Middle frontal gyrus (tissue), 1 donor: ENCODE results near the gene ANKRD12.

Source experiments
- DNase-seq: peaks from one replicate; pipeline ENCODE4 v3.0.0-alpha.2; 2015; ENCODE audit warnings: low spot score; ENCODE audit errors: extremely low spot score

ANKRD12 gene

DNA sequence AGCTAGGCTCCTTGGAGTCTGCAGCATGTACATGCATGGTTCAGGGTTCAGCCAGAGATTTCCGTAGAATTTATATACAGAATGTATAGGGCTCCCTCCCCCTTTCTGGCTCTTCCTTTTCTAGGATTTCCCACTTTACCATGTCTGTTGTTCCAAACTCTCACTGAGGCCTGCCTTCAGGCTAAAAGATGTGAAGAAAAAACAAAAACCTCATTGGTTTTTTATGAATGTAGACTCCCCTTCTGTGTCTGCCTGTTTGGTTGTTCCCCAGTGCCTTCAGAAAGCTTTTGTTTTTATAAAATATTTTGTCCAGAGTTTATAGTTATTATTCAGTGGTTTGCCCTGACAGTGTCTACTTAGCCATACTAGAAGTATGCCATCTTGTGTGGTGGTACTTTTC lies 30.5 kb upstream of the ANKRD12 start:
- no peak for DNase-seq

DNA sequence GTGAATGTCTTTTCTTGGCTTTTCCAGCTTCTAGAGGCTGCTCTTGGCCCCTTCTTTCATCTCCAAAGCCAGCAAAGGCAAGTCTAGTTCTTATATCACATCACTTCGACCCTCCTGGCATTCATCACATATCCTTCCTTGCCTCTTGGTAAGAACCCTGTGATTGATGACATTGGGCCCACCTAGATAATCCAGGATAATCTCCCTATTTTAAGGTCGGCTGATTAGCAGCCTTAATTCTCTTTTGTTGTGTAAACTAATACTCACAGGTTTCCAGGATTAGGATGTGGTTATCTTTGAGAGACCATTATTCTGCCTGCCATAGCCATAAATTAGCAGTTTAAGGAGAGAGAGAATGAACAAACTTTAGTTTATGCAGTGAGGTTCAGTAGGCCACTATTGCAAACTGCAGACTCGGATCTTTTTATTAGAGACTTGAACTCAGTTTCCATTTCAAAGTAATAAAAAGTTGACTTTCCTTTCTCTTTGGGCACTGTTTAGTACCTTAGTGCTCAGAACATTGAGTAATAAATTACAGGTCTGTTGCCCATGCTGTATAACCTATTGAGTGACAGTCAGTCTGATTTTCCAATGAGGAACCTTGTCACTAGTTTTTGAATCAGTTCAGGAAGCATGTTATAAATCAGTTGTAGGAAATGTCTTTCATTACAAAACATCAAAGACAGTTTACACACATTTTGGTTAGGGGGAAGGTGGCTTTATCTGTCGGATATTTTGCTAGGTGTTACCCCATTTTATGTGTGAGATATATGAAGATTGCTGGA lies 29.6 kb upstream of the ANKRD12 start:
- no peak for DNase-seq

DNA sequence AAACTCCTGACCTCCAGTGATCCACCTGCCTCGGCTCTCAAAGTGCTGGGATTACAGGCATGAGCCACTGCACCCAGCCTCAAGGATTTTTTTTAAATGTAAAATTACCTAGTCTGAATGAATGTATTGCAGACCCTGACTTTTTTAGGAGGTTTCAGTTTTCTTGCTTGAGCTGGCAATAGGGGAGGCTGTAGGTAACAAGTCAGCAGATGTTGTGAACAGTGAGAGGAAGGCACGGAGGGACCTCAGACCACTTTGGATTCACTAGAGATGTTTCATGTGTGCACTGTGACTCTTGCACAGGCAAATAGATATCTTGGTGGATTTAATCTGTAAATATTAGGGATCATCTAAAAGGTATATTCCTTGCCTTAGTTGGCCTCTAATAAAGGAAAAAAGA lies 27.7 kb upstream of the ANKRD12 start:
- DNase-seq: no peak

DNA sequence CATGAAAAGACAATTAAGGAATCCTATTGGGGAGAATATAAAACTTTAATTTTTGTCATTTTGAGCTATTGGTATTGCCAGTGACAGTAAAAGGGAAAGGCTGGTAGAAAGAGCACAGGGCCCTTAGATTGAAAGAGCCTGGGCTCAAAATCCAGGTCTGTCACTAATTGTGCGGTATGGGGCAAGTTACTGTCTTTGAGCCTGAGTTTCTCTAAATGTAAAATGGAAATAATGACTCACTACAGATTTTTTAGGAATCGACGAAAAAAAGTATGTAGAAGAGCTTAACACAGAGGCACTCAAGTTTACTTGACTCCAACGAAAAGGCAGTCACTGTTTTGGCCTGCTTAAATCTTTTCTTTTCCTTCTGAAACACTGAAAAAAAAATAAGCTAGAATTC lies 27.1 kb upstream of the ANKRD12 start:
- no peak for DNase-seq

DNA sequence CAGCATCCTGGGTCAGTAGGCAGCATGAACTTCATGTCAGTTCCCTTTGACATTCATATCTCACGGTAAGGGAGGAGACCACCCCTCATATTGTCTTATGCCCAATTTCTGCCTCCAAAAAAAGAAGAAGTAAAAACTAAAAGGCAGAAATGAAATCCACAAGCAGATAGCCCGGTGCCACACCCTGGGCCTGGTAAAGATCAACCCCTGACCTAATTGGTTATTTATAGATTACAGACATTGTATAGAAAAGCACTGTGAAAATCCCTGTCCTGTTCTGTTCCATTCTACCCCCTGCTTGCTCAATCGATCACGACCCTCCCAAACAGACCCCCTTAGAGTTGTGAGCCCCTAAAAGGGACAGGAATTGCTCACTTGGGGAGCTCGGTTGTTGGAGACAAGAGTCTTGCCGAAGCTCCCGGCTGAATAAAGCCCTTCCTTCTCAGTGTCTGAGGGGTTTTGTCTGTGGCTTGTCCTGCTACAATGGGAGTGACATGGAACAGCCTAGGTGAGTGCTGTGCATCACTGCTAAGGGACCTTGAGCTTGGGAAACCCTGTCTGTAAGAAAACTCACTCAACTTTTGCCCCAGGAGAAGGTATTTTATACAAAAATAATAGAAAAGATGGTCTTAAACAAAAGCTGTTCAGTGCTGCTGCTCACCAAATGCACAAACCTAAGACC lies 23.0 kb upstream of the ANKRD12 start:
- no peak for DNase-seq

DNA sequence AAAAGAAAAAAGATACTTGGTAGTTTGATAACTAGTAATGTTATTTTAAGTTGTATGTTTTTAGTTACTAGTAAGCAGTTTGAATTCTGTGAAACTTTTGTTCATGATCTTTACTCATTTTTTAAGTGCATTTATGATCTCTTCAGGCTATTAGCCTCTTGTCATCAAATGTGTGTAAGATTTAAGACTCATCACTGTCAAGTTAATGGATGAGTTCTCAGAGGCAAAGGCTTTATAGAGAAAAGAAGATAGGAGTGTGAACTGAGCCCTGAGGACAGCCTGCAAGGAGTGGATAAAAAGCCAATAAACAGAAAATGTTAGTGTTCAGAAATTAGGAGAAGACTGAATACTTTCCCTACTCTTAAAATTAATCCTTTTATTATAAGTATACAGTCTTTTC lies 20.6 kb upstream of the ANKRD12 start:
- no peak for DNase-seq

DNA sequence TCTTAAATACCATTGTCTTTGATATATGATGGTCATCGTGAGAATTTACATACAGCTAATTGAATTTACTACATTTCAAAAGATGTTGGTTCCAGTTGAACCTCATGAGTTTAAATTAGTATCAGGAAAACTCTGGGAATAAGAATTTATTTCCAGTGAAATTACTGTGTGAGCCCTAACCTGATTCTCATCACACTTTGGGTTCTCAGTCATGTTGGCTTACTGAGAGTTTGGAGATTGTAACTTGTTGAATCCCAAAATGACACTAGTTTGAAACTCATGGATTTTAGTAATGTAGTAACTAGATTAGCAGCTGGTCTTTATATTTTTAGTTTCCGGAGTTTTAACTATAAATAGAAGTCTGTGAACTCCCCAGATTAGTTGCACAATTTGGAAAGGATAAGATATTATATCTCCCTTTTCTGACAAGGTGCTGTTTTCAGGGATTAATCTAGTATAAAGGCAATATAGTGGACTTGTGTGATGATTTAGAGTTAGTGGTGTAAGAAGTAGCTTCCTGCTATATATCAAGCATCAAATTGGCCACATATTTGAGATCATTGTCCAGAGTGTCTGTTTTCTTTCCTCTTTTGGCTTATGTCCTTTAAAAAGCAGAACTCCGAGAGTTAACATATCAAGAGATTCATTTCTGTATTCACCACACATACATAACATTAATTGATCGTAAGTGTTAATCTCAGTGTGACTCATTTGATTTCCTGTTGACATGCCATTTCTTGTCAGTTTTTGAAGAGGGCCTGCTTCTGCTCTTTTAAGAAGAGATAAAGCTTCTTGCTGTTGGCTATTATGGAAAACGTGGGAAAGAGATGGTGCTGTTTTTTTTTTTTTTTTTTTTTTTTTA lies 18.4 kb upstream of the ANKRD12 start:
- no peak for DNase-seq

DNA sequence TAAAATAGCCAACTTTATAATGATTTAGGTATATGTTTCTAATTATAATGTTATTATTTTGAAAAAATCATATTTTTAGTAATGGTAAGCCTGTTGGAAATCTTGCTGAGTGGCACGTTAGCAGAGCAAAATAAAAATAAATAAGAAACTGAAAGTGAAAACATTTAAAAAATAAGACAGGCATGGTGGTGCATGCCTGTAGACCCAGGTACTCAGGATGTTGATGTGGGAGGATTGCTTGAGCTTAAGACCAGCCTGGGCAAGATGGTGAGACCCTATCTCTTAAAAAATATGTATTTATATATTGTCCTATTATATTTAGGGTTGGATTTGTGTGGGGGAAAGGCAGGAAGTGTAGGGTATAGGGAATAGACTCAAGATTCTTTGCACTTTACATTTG lies 15.8 kb upstream of the ANKRD12 start:
- no peak for DNase-seq

DNA sequence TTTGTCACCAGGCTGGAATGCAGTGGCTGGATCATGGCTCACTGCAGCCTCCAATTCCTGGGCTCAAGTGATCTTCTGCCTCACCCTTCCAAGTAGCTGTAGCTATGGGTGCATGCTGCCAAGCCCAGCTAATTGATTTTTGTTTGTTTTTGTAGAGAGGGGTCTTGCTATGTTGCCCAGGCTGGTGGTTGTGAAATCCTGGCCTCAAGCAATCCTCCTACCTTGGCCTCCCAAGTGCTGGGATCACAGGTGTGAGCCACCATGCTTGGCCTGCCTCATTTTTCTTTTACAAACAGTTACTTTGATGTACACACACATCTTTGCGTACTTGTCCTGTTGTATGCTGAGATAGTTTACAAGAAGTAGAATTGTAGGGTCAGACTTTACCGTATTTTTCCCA lies 13.1 kb upstream of the ANKRD12 start:
- no peak for DNase-seq

DNA sequence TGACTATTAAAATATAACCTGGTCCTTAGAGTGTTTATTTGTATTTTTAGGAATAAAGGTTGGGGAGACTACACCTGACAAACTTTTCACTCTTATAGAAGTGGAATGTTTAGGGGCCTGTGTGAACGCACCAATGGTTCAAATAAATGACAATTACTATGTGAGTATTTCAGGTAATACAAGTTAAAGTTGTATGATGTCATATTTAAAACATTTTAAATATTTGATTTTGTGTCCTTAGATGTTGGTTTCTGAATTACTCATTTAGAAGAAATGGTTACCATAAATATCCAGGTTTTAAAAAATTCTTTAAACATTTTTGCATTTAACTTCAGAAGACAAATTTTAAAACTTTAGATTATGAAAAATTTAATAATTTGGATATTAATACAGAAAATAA lies 11.8 kb upstream of the ANKRD12 start:
- DNase-seq: no peak

DNA sequence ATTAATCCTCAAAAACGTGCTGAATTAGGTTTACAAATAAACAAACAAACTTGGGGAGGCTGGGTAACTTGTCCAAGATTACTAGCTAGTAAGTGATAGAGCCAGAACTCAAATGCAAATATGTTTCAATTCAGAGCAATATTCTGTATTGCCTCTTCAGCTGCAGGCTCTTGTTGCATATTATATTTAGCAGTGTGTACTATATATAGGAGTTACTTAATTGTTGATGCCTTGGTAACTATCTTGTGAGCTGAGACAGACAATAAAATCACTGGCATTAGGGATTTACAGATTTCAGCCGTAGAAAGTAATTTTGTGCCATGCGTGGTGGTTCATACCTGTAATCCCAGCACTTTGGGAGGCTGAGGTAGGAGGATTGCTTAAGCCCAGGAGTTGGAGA lies 10.2 kb upstream of the ANKRD12 start:
- no peak for DNase-seq

DNA sequence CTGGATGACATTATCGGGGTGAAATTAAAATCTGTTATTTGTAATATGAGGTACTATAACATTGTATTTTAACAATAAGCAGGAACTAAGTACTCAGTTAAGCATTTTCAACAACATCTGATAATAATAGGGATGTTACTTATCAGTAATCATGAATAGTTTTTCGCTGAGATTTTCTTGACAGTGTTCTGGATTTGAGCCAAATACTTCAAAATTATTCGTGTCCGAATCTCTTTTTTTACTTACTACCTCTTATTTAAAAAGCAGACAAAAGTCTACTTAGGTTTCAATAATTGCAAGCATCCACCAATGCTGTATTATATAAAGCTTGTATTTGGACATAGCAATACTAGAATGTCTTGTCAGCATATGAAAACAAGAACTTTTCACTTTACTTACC lies 6.4 kb upstream of the ANKRD12 start:
- no peak for DNase-seq

DNA sequence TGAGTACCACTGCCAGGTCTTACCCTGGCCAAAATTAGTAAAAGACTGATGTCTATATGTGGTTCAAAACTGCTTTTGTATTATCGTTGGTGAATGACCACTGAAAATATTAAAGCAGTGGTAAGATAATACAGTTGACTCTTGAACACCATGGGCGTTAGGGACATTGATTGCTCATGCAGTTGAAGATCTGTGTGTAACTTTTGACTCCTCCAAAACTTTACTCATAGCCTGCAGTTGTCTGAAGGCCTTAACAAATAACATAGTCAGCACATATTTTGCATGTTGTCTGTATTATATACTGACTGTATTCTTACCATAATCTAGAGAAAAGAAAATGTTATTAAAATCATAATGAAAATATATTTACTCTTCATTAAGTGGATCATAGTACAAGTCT lies 5.8 kb upstream of the ANKRD12 start:
- DNase-seq: no peak

DNA sequence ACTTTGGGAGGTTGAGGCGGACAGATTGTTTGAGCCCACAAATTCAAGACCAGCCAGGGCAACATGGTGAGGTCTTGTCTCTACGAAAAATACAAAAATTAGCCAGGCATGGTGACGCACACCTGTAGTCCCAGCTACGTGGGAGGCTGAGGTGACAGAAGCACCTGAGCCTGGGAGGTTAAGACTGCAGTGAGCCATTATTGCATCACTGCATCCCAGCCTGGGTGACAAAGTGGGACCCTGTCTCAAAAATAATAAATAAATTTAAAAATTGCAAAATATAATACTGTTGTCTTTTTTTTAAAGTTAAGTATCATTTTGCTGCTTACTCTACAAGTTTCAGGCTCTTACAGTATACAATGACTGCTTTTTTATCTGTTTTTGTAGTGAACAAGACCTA lies 4.0 kb upstream of the ANKRD12 start:
- DNase-seq: no peak

DNA sequence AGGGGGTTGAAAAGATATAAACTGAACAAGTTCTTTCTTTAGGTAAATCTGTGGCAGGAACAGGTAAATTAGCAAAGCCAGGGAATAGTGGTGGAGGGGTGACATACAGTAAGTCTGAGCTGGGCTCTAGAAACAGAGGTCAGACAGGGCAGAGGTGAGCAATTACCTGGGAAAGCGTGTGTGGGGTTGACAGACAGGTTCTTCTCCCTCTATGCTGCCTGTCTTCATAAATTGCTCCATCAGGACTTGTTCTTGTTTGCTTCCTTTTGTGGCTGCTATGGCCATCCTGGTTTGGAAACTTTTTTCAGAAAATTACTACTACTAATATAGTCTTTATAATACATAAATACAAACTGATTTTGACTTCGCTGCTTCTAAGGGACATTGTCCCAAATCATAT lies 3.4 kb upstream of the ANKRD12 start:
- no peak for DNase-seq

DNA sequence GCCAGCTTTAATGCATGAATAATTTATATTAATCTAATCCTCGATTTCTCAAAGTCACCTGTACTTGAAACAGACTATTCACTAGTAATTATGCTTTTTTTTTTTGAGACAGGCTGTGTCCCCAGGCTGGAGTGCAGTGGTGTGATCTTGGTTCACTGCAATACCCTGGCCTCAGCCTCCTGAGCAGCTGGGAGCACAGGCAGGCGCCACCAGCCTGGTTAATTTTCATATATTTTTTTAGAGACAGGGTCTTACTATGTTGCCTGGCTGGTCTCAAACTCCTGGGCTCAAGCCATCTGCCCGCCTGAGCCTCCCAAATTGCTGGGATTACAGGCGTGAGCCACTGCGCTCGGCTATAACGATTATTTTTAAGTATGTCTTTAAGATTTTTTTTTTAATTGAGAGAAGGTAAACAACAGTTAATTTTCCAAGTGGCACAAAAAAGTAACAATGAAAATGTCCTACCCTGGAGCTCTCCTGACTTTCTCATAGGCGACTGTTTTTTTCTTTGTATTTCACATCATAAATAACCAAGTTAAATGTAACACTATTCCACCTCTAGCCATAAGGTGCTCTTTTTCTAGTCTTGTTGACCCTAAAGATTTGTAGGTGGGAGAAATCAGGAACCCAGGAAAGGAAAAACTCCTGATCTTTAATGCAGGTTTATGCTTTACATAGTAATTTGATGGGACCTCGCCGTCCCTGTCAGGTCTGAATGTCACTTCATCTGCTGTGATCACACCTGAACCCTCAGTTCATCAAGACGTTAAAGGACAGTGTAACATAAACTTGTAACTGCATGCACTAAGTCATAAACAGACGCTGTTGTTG lies 1.3 kb upstream of the ANKRD12 start:
- no peak for DNase-seq

DNA sequence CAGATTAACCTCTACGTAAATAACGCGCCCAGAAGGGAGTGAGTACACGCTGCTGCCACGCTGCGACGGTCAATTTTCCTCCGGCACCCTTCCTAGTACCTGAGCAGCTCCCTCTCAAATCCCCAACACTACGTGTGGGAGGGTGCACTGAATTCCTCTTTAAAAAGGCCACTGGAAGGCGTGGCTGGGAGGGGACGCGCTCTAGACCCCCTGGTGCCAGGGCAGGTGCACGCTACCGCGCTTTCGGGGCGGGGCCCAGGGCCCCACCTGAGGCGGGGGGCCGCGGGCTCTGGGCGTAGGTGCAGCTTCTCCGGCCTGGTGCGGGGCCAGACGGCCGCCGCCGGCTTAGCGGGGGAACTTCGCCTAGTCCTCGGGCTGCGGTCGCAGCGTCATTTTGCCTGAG lies 668 bp upstream of the ANKRD12 start:
- no peak for DNase-seq

DNA sequence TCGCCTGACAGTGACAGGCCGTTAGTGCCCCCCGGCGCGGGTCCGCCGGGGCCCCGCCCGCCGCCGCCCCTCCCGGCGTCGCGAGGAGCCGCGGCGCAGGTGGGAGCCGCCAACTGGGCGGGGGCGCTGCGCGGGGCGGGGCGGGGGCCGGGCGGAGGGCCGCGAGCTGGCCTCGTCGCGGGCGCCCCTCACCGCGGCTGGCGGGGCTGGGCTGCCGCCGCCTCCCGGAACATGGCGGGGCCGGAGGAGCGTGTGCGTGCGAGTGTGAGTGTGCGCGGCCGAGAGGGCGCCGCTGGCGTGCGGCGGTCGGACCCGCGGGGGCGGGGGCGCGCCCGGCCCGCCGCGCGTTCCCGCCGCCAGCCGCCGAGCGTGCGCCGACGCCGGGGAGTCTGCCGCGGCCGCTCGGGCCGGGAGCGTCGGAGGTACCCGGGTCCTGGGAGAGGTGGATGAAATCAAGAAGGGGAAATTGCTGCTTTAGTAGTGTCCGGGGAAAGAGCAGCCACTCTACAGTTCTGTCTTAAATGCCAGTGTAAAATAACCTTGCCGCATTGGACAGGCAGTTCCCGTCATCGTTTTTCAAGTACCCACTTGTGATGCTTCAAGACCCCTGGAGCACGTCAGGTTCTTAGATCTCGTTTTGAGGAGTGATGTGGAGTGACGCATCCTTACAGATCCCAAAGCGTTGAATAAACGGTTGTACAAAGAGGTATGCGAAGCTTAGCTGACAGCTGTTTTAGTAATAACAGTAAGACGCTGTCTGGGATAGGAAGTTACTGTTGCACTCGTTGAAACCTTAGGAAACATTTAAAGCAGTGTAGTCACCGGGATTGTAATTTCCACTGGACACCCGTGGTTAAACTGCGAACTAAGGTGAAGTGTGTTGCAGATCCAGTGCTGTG lies 836 bp downstream of the ANKRD12 start:
- DNase-seq: no peak

DNA sequence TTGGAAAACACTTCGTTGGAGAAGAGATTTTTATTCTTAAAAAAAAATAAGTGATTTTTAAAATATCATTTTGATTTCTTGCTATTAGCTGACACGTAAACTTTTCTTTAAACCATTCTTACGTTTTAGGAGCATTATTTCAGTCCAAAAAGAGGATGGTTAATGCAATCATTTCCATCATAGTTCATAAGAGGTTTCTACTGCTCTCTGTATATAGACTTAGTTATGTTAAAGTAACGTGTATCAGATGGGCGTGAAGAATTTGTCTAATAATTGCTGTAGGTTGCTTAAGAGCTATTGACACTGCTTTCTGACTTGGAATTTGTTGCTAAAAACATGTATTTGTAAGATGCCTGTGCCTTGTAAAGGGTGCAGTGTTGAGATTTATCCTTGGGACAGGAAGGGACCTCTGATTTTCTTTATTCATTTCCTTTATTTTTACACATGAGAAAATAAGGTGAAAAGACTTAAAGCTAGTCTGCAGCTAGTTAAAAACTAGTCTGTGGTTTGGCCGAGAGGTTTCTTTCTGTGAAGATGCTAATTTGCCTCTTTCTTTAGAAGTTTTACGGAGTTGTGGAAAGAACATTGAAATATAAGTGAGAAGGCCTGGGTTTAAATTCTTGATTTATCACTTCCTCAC lies 2.9 kb downstream of the ANKRD12 start:
- no peak for DNase-seq

DNA sequence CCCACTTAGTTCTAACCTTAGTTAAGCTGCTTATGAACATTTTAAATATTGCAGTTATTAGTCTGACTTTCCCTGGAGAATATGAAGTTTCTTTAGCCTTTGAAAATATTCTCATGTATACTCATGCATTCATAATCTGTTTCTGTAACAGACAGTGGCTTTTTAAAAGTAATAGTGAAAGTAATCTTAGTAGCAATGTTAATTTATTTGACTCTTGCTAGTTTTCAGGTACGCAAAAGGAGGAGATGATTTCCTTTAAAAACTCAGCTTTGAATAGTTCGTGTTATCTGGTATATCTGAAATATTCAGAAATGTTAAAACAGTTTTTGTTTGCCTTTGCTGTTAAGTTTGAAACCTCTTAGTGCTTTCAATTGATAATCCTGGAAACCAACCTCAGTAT lies 3.8 kb downstream of the ANKRD12 start:
- no peak for DNase-seq
